Epithelial cell of proximal tubule (primary cell): ENCODE data around the gene ZCCHC4. TPM values are rescaled to one million over a fixed set of nuclear protein-coding genes. Genes with fewer than 3 reads are reported as not detected.

ENCODE experiments used
- DNase-seq: peaks from one replicate; pipeline ENCODE4 v3.0.0-alpha.2; 2011; ENCODE audit warnings: low read depth
- H3K4me3 ChIP-seq: 2 replicates; pipeline ENCODE4 v1.5.1; 2011; ENCODE audit warnings: low read depth, mild to moderate bottlenecking, low read length
- total RNA-seq: library from RNA; depleted of rRNA; stranded (reverse); fragments of >200 nt; gene quantifications from 2 replicates; pipeline ENCODE4 v1.2.3, GENCODE V29; 2015
- TF ChIP-seq, protein P1 (sequence below): conservative IDR thresholded peaks from 2 replicates; pipeline ENCODE4 v1.5.1; 2012; ENCODE audit warnings: low read depth, mild to moderate bottlenecking, low read length

The ZCCHC4 gene, protein sequence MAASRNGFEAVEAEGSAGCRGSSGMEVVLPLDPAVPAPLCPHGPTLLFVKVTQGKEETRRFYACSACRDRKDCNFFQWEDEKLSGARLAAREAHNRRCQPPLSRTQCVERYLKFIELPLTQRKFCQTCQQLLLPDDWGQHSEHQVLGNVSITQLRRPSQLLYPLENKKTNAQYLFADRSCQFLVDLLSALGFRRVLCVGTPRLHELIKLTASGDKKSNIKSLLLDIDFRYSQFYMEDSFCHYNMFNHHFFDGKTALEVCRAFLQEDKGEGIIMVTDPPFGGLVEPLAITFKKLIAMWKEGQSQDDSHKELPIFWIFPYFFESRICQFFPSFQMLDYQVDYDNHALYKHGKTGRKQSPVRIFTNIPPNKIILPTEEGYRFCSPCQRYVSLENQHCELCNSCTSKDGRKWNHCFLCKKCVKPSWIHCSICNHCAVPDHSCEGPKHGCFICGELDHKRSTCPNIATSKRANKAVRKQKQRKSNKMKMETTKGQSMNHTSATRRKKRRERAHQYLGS
- total RNA-seq, result 8.0 and 17.2 TPM in 2 replicates

DNA sequence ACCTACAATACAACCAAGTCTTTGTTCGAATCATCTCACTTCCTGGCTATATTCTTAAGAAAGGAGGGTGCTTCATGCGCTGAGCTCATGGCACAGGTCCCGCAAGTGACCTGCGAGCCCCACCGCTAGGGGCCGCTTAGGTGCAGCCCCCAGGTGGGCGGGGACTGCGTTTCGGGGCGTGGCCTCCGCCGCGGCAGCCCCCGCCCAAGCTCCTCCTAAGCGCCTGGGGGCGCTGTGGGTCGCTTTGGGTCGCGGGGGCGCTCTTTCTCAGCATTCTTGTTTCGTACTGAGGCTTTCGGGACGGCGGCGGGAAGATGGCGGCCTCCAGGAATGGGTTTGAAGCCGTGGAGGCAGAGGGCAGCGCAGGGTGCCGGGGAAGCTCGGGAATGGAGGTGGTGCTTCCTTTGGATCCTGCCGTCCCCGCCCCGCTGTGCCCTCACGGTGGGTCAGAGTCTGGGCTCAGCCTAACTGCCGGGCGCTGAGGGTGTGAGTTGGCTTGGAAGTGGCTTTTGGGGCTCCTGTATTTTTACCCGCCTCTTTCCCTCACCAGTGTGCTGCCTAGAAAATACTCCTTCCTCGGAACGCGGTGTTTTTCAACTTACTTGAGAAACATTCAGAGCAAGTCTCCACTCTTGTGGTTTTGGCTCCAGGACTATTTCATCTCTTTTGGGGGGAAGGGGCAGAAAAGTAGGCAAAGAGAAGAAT lies at the start of gene ZCCHC4:
TSS of gene ZCCHC4 (plus strand) at position 279 of the 705 bp plus-strand sequence. CDS start at position 315, 36 bp downstream.
- peak within 1 kb of the TSS; percentile 74 for H3K4me3 ChIP-seq
- no peak for DNase-seq
- TF ChIP-seq, protein P1, sequence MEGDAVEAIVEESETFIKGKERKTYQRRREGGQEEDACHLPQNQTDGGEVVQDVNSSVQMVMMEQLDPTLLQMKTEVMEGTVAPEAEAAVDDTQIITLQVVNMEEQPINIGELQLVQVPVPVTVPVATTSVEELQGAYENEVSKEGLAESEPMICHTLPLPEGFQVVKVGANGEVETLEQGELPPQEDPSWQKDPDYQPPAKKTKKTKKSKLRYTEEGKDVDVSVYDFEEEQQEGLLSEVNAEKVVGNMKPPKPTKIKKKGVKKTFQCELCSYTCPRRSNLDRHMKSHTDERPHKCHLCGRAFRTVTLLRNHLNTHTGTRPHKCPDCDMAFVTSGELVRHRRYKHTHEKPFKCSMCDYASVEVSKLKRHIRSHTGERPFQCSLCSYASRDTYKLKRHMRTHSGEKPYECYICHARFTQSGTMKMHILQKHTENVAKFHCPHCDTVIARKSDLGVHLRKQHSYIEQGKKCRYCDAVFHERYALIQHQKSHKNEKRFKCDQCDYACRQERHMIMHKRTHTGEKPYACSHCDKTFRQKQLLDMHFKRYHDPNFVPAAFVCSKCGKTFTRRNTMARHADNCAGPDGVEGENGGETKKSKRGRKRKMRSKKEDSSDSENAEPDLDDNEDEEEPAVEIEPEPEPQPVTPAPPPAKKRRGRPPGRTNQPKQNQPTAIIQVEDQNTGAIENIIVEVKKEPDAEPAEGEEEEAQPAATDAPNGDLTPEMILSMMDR, result peak; percentile 99

DNA sequence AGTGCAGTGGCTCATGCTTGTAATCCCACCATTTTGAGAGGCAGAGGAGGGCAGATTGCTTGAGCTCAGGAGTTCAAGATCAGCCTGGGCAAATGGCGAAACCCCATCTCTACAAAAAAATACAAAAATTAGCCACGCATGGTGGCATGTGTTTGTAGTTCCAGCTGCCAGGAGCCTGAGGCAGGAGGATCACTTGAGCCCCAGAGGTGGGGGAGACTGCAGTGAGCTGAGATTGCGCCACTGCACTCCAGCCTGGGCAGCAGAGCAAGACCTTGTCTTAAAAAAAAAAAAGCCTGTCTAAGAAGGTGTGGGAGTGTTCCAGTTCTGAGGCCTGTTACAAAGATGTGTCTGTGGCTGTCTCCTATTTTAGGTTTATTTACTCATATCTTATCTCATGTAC lies 40.7 kb upstream of the ZCCHC4 start:
- H3K4me3 ChIP-seq, result no peak overlapping the region
- TF ChIP-seq, protein P1, result no peak
- DNase-seq, result no peak

DNA sequence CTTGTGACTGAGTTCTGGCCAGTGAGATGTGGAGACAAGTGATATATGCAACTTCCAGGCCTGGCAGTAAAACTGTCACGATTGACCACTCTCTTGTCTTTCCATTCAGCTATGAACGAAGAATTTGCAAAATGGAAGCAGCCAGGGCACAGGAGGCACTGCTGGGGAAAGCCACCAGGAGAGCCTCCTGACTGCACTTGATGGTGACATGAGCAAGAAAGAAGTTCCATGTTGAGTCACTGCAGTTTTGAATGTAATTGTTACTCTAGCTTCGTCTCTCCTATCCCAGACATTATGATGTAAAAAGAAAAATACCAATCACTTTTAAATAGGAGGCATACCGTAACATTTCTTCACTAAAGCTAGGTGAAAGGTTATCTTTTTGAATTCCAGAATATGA lies 32.4 kb upstream of the ZCCHC4 start:
- TF ChIP-seq, protein P1, result no peak

DNA sequence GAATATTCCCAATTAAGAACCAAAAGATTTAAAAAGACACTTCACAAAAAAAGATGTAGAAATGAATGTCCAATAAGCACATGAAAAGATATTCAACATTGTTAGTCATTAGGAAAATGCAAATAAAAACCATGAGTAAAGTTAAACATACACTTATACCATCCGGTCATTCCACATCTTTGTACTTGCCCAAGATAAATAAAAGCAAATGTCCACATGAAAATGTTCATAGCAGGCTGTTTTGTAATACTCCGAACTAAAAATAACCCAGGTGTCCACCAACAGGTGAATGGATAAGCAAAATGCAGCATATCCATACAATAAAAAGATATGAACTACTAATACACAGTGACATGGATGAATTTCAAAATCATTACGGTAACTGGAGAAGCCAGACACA lies 28.6 kb upstream of the ZCCHC4 start:
- TF ChIP-seq, protein P1, result no peak
- H3K4me3 ChIP-seq, result no peak overlapping the region
- DNase-seq, result no peak

More for the DNA sequence above, 32.4 kb upstream of the ZCCHC4 start:
- H3K4me3 ChIP-seq, result no peak overlapping the region
- no peak for DNase-seq

DNA sequence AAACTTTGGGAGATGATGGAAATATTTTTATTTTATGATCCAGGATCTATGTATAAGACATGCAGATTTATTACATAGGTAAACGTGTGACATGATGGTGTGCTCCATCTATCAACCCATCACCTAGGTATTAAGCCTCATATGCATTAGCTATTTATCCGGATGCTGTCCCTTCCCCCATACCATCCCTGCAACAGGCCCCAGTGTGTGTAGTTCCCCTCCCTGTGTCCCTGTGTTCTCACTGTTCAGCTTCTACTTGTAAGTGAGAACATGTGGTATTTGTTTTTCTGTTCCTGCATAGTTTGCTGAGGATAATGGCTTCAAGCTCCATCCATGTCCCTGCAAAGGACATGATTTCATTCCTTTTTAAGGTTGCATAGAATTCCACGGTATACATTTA lies 28.1 kb upstream of the ZCCHC4 start:
- DNase-seq, result no peak
- H3K4me3 ChIP-seq, result no peak overlapping the region
- TF ChIP-seq, protein P1, result no peak

DNA sequence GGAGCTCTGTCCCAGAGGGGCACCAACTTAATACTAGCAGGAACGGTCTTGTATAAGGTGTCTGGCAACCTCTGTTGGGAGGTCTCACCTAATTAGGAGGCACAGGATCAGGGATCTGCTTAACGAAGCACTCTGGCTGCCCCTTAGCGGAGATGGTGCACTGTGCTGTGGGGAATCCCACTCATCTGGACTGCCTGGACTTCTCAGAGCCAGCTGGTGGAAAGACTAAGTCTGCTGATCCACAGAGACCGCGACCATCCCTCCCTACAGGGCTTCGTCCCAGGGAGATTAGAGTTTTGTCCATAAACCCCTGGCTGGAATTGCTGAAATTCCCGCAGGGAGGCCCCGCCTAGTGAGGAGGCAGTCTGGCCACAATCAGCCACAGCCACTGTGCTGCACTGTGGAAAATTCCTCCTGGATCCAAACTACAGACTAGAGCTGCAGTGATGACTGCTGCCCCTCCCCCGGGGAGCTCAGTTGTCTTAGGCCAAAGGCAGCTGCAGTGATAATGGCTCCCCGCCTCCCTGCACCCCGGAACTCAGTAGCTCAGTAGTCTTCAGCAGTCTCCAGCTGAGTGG lies 22.0 kb upstream of the ZCCHC4 start:
- DNase-seq, result no peak

More for the DNA sequence above, 22.0 kb upstream of the ZCCHC4 start:
- no peak overlapping the region for H3K4me3 ChIP-seq
- TF ChIP-seq, protein P1, result no peak
